Fibroblast of lung (primary cell): ENCODE results near the gene KCNQ4. TPM values are rescaled to one million over a fixed set of nuclear protein-coding genes. Genes with fewer than 3 reads are reported as not detected.

Source experiments
- DNase-seq, 2 donors: peaks; one replicate each; pipeline versions ENCODE4 v3.0.0 to v3.0.0-alpha.2; 2010; ENCODE audit warnings: low read depth in 2 of 2
- H2AFZ ChIP-seq: 2 replicates; pipeline ENCODE4 v1.5.1; 2012; ENCODE audit warnings: low read length, control low read depth, inconsistent platforms
- H3K27ac ChIP-seq: 2 replicates; pipeline ENCODE4 v1.5.1; 2011; ENCODE audit warnings: low read length, control low read depth; ENCODE audit not compliant: insufficient read depth
- H3K27me3 ChIP-seq: 2 replicates; pipeline ENCODE4 v1.5.1; 2011; ENCODE audit warnings: mild to moderate bottlenecking, low read length; ENCODE audit not compliant: control insufficient read depth, insufficient read depth
- H3K36me3 ChIP-seq: 2 replicates; pipeline ENCODE4 v1.5.1; 2011; ENCODE audit warnings: low read length; ENCODE audit not compliant: control insufficient read depth, insufficient read depth
- H3K4me1 ChIP-seq: 2 replicates; pipeline ENCODE4 v1.5.1; 2011; ENCODE audit warnings: low read length; ENCODE audit not compliant: control insufficient read depth, insufficient read depth; ENCODE audit errors: extremely low read depth
- H3K4me2 ChIP-seq: 2 replicates; pipeline ENCODE4 v1.5.1; 2011; ENCODE audit warnings: low read length, control low read depth; ENCODE audit not compliant: insufficient read depth; ENCODE audit errors: extremely low read depth
- H3K4me3 ChIP-seq, 4 experiments: fragments of 200-600 bp in 1 of 4; sonication (generic) in 1 of 4; replicated peaks in 1 of 4; 2 replicates each; pipeline ENCODE4 v1.5.1; 2011 to 2016; ENCODE audit warnings: low read length in 4 of 4, low read depth in 3 of 4, mild to moderate bottlenecking in 3 of 4, control low read depth in 2 of 4, inconsistent platforms in 1 of 4, mixed read lengths in 1 of 4; ENCODE audit not compliant: insufficient read depth in 1 of 4; ENCODE audit errors: control extremely low read depth in 1 of 4
- H3K79me2 ChIP-seq: 2 replicates; pipeline ENCODE4 v1.5.1; 2012; ENCODE audit warnings: mild to moderate bottlenecking, low read length, inconsistent platforms; ENCODE audit not compliant: control insufficient read depth, insufficient read depth
- H3K9ac ChIP-seq: 2 replicates; pipeline ENCODE4 v1.5.1; 2011; ENCODE audit warnings: mild to moderate bottlenecking, low read length, control low read depth; ENCODE audit not compliant: insufficient read depth
- H3K9me3 ChIP-seq: 2 replicates; pipeline ENCODE4 v1.5.1; 2012; ENCODE audit warnings: low read depth, low read length; ENCODE audit not compliant: control insufficient read depth, insufficient read depth
- H4K20me1 ChIP-seq: 2 replicates; pipeline ENCODE4 v1.5.1; 2011; ENCODE audit warnings: low read length; ENCODE audit not compliant: control insufficient read depth, insufficient read depth; ENCODE audit errors: extremely low read depth
- CTCF ChIP-seq, 2 donors: IDR thresholded peaks in 1 of 2; conservative IDR thresholded peaks in 1 of 2; 1 replicate in 1 of 2; 2 replicates in 1 of 2; pipeline ENCODE4 v1.5.1; 2011 to 2012; ENCODE audit warnings: low read length in 2 of 2, control low read depth in 1 of 2, inconsistent platforms in 1 of 2, low read depth in 1 of 2, mild to moderate bottlenecking in 1 of 2
- EZH2 ChIP-seq: IDR thresholded peaks from 2 replicates; pipeline ENCODE4 v1.5.1; 2012; ENCODE audit warnings: low read length, control low read depth, mild to moderate bottlenecking; ENCODE audit errors: missing control alignments
- polyA plus RNA-seq, 2 donors: library from polyadenylated mRNA; depleted of rRNA in 1 of 2; stranded (reverse) in 1 of 2; unstranded in 1 of 2; fragments of >200 nt; gene quantifications; 2 replicates each; pipeline ENCODE4 v1.2.1, GENCODE V29; 2011 to 2012; ENCODE audit warnings: missing spikeins in 1 of 2
- total RNA-seq: library from RNA; depleted of rRNA; stranded (reverse); fragments of >200 nt; gene quantifications from 2 replicates; pipeline ENCODE4 v1.2.1, GENCODE V29; 2014

The KCNQ4 gene
- total and polyA plus RNA-seq, 2 donors (not counting 1 experiment from before 2014, with no cell fraction given) = under 0.01 to 0.03 TPM

DNA sequence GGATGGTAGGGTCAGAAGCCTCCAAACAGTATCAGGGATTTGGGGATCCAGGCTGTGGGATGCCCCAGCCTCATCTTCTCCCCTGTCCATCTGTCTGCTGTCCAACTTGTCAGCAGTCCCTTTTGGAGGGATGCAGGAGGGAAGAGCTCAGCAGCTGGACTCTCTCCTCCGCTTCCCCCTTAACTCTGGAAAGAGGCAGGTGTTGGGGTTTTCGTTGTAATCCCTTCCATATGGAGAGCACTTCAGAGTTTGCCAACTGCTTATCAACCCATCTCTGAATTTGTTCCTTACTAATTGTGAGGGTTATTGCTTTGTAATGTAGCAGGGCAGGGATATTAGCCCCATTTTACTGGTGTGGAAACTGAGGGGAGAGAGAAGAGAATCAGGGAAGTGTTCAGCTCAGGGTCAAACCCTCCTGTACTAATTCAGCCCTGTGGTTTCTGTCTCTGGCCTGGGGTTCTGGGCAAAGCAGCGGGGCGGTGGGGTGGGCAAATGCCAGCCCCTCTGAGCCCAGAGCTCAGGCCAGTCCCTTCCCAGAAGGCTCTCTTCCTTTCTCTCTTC is 75.3 kb downstream of the KCNQ4 start:
- no peak for DNase-seq
- Histone ChIP-seq H2AFZ (no peak overlapping the region), H3K9me3 (no peaks in the 10 kb centered on the region), H3K36me3 (no peaks in the 10 kb centered on the region), H3K9ac (no peak overlapping the region), H3K27ac (no peak overlapping the region), H3K27me3 (peaks cover 2% of the 10 kb centered on the region), H3K4me2 (no peak overlapping the region), H3K79me2 (no peaks in the 10 kb centered on the region), H3K4me3 (no peak overlapping the region), H3K4me1 (no peaks in the 10 kb centered on the region), H4K20me1 (no peaks in the 10 kb centered on the region)
- TF ChIP-seq EZH2 (no peak), CTCF (conservative IDR thresholded peaks at IDR 0.05 in 1 of 2, IDR thresholded peaks at IDR 0.05 in 1 of 2; ENCODE audit: low read depth in 1 of 2, low read length in 2 of 2) (no peak)

DNA sequence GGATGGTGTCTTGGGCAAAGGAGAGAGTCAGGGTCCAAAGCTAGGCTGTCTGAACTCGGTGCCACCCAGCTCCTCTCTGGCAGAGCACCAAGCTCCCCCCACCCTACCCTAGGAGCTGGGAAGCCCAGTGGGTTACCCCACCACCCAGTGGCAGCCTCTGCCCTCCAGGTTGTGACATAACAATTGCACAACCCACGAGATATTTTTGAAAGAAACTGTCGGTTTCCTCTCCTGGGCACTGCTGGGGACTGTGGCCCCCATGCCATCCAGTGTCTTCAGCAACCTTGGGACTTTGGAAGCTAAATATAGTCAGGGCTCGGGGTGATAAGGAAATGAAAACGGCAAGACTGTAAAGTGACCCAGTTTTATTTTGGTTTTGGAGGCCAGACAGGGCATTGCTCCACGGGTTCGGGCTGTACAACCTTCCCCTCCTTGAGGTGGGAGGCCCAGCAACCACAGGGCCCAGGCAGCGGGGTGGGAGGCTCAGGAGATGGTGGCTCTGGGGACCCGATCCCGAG is 77.2 kb downstream of the KCNQ4 start:
- Histone ChIP-seq H3K9ac (peak overlapping the region; percentile 54), H3K4me3 (peak overlapping the region in 2 of 4 experiments; percentile 31 to 48), H3K27me3 (peaks cover 2% of the 10 kb centered on the region), H3K4me1 (no peaks in the 10 kb centered on the region), H3K79me2 (no peaks in the 10 kb centered on the region), H3K27ac (no peak overlapping the region), H3K9me3 (no peaks in the 10 kb centered on the region), H4K20me1 (no peaks in the 10 kb centered on the region), H3K36me3 (no peaks in the 10 kb centered on the region), H3K4me2 (peak overlapping the region; percentile 88), H2AFZ (peak overlapping the region; percentile 48)
- TF ChIP-seq EZH2 (peak; percentile 54), CTCF (conservative IDR thresholded peaks at IDR 0.05 in 1 of 2, IDR thresholded peaks at IDR 0.05 in 1 of 2; ENCODE audit: low read depth in 1 of 2, low read length in 2 of 2) (no peak)
- no peak for DNase-seq

- H3K4me1 ChIP-seq = peaks cover 2% of the 10 kb centered on the region
- H2AFZ ChIP-seq = peak overlapping the region; percentile 48
- peak overlapping the region in 3 of 4 experiments; percentile 31 to 62 (median 49) for H3K4me3 ChIP-seq
- peak overlapping the region; percentile 88 for H3K4me2 ChIP-seq
- peak; percentile 48 to 58 for DNase-seq
- peaks cover 2% of the 10 kb centered on the region for H3K27me3 ChIP-seq
- H3K36me3 ChIP-seq = no peaks in the 10 kb centered on the region
- no peaks in the 10 kb centered on the region for H4K20me1 ChIP-seq
- H3K27ac ChIP-seq = no peak overlapping the region
- no peaks in the 10 kb centered on the region for H3K79me2 ChIP-seq
- H3K9ac ChIP-seq = peak overlapping the region; percentile 54
- H3K9me3 ChIP-seq = no peaks in the 10 kb centered on the region
- TF ChIP-seq CTCF (conservative IDR thresholded peaks at IDR 0.05 in 1 of 2, IDR thresholded peaks at IDR 0.05 in 1 of 2; ENCODE audit: low read depth in 1 of 2, low read length in 2 of 2) (no peak), EZH2 (no peak)
Observed at GRCh38 chr1:40861224-40862003, 77.8 kb downstream of the KCNQ4 start.
